Effector memory CD8-positive, alpha-beta T cell (primary cell): ENCODE data around the gene DAG1.

Experiments used
- ATAC-seq: fragments of 150-1000 bp; cut with Tn5 transposase; replicated peaks from 2 replicates; pipeline ENCODE4 v1.10.0; 2021; ENCODE audit warnings: mild to moderate bottlenecking, moderate library complexity
- DNase-seq, 3 experiments: peaks; one replicate each; pipeline ENCODE4 v3.0.0; 2021
- H3K27ac Mint-ChIP-seq, 2 donors: one replicate each; pipeline ENCODE4 v1.8.0; 2022; ENCODE audit warnings: mild to moderate bottlenecking in 2 of 2, mixed read lengths in 2 of 2, moderate library complexity in 2 of 2
- H3K27me3 Mint-ChIP-seq, 2 donors: one replicate each; pipeline ENCODE4 v1.8.0; 2022; ENCODE audit warnings: mixed read lengths in 2 of 2
- H3K36me3 Mint-ChIP-seq: one replicate; pipeline ENCODE4 v1.8.0; 2022; ENCODE audit warnings: mild to moderate bottlenecking, moderate library complexity, mixed read lengths; ENCODE audit not compliant: insufficient read depth
- H3K4me1 Mint-ChIP-seq, 2 donors: one replicate each; pipeline ENCODE4 v1.8.0; 2022; ENCODE audit warnings: low read depth in 2 of 2, mixed read lengths in 2 of 2
- H3K4me3 Mint-ChIP-seq, 2 donors: one replicate each; pipeline ENCODE4 v1.8.0; 2022; ENCODE audit warnings: mild to moderate bottlenecking in 2 of 2, mixed read lengths in 2 of 2, moderate library complexity in 2 of 2
- H3K9me3 Mint-ChIP-seq, 2 donors: one replicate each; pipeline ENCODE4 v1.8.0; 2022; ENCODE audit warnings: mixed read lengths in 2 of 2

DAG1 gene

DNA sequence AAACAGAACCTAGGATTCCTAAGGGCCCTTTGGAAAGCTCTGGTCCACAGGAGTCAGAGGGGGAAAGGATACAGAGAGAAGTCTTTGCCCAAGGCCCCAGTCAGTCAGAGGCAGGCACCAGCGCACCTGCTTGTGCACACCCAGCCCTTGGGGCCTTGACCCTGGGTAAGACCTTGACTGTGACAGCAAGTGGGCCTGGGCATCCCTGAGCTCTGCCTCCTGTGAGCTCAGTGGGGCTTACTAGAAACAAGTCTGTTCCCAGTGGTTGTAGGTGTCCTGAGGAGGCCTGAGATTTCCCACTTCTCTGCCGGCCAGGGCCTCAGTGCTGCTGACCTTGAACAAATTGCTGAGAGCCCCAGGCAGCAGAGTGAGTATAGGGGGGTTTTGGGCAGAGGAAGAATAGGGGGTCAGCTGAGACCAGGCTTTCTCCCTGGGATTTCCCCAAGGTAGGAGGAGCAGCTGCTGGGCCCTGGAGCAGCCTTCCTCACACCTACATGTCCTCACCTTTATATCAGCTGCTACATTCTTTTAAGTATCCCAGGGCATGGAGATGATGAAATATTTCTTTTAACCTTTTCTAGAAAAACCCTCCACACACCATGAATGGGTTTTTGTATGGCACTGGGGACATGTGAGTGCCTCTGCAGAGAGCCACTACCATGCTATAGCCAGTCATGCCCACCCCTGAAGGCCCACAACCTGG is 9.7 kb upstream of the DAG1 start:
- H3K27ac Mint-ChIP-seq = no peak overlapping the region
- H3K27me3 Mint-ChIP-seq = no peaks in the 10 kb centered on the region
- peaks cover 3% of the 10 kb centered on the region for H3K36me3 Mint-ChIP-seq
- no peaks in the 10 kb centered on the region for H3K4me1 Mint-ChIP-seq
- no peak for DNase-seq
- no peaks in the 10 kb centered on the region for H3K9me3 Mint-ChIP-seq
- no peak for ATAC-seq
- no peak overlapping the region for H3K4me3 Mint-ChIP-seq

GRCh38 chr3:49460956-49461355 is 9.1 kb upstream of the DAG1 start:
- no peaks in the 10 kb centered on the region for H3K4me1 Mint-ChIP-seq
- H3K9me3 Mint-ChIP-seq = no peaks in the 10 kb centered on the region

DNA sequence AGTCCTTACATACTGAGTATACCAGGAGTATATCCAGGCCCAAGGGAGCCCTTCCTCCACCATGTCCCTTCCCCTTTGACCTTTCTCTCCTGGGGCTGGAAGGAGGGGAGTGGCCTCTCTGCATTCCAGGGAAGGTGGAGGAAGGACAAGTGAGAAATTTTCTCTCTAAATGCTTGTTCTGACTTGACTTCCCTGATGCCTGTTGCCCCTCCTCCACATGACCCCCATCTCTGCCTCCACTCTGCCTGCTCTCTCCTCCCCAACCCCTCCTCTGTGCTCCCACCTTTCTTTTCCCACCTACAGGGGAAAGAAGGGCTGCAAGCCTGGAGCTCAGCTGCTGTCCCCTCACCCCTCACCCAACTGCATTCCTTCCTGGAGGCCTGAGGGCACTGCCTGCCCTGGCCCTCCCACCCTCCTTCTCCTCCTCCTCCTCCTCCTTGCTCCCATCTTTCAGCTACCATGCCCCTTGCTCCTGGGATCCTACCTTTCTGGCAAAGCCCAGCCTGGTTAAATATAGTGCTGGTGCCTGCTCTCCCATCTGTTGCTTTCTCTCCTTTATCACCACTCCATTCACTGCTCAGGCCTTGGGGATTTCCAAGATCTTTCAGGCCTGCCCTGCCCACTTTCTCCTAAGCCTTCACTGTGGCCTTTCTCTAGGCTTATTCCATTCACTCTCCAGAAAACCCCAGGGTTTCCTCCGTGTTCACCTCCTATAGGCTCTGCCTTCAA is 8.5 kb upstream of the DAG1 start:
- H3K27me3 Mint-ChIP-seq = no peaks in the 10 kb centered on the region
- ATAC-seq (no peak), DNase-seq (no peak)
- H3K36me3 Mint-ChIP-seq = peaks cover 3% of the 10 kb centered on the region
- H3K4me3 Mint-ChIP-seq = no peak overlapping the region
- H3K27ac Mint-ChIP-seq = peak overlapping the region in 1 of 2 donors; percentile 45
- no peaks in the 10 kb centered on the region for H3K9me3 Mint-ChIP-seq
- H3K4me1 Mint-ChIP-seq = no peaks in the 10 kb centered on the region

More at GRCh38 chr3:49460956-49461355, 9.1 kb upstream of the DAG1 start:
- ATAC-seq (no peak), DNase-seq (no peak)
- Mint-ChIP-seq H3K27ac (no peak overlapping the region), H3K36me3 (peaks cover 3% of the 10 kb centered on the region), H3K4me3 (no peak overlapping the region), H3K27me3 (no peaks in the 10 kb centered on the region)

DNA sequence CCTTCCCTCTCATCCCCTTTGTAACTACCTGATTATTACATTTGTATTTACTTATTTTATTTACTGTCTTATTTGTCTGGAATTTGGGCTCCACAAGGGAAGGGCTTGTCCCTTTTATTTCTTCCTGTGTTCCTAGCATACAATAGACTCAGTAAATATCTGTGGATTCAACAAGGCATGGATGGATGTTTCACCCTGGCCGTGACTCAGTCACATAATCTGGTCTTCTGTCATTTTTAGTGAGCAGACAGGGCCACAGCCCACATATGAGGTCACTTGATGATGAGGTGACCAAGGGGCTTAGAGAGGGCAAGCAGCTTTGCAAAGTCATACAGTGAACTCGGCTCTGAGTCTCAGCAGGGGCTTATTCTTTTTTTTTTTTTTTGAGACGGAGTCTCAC is 7.8 kb upstream of the DAG1 start:
- H3K27me3 Mint-ChIP-seq = no peaks in the 10 kb centered on the region

GRCh38 chr3:49465270-49466034 is 4.6 kb upstream of the DAG1 start:
- Mint-ChIP-seq H3K27me3 (no peaks in the 10 kb centered on the region), H3K27ac (peak overlapping the region in 1 of 2 donors; percentile 51)
- DNase-seq = no peak

More for the DNA sequence above, 7.8 kb upstream of the DAG1 start:
- ATAC-seq (no peak), DNase-seq (no peak)
- H3K36me3 Mint-ChIP-seq = peaks cover 3% of the 10 kb centered on the region
- no peak overlapping the region for H3K4me3 Mint-ChIP-seq
- H3K9me3 Mint-ChIP-seq = no peaks in the 10 kb centered on the region
- H3K4me1 Mint-ChIP-seq = no peaks in the 10 kb centered on the region
- H3K27ac Mint-ChIP-seq = peak overlapping the region in 1 of 2 donors; percentile 45

DNA sequence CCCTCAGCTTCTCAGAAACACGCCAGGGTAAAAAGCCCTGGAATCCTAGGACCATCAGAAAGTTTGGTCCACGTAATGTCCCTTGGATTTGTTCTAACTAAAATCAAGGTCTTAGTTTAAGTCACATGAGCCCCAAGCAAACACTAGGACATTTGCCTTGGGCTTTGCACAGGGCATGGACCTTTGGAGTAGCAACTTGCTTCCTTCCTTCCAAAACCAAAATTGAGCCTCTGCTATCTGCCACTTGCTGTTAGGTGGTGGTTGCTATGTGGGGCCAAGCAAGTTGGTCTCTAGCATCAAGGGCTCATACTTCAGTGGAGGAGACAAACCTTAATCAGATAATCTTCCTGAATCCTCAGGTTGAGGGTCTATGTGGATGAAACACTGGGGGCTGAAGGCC is 4.0 kb upstream of the DAG1 start:
- Mint-ChIP-seq H3K27me3 (no peaks in the 10 kb centered on the region), H3K4me3 (no peak overlapping the region), H3K9me3 (no peaks in the 10 kb centered on the region), H3K27ac (no peak overlapping the region), H3K36me3 (peaks cover 4% of the 10 kb centered on the region), H3K4me1 (peaks cover 10 to 13% of the 10 kb centered on the region in 2 donors)
- DNase-seq (no peak), ATAC-seq (no peak)

More at GRCh38 chr3:49465270-49466034, 4.6 kb upstream of the DAG1 start:
- no peaks in the 10 kb centered on the region for H3K9me3 Mint-ChIP-seq
- ATAC-seq = no peak
- peaks cover 6 to 10% of the 10 kb centered on the region in 2 donors for H3K4me1 Mint-ChIP-seq
- peaks cover 3% of the 10 kb centered on the region for H3K36me3 Mint-ChIP-seq
- no peak overlapping the region for H3K4me3 Mint-ChIP-seq

DNA sequence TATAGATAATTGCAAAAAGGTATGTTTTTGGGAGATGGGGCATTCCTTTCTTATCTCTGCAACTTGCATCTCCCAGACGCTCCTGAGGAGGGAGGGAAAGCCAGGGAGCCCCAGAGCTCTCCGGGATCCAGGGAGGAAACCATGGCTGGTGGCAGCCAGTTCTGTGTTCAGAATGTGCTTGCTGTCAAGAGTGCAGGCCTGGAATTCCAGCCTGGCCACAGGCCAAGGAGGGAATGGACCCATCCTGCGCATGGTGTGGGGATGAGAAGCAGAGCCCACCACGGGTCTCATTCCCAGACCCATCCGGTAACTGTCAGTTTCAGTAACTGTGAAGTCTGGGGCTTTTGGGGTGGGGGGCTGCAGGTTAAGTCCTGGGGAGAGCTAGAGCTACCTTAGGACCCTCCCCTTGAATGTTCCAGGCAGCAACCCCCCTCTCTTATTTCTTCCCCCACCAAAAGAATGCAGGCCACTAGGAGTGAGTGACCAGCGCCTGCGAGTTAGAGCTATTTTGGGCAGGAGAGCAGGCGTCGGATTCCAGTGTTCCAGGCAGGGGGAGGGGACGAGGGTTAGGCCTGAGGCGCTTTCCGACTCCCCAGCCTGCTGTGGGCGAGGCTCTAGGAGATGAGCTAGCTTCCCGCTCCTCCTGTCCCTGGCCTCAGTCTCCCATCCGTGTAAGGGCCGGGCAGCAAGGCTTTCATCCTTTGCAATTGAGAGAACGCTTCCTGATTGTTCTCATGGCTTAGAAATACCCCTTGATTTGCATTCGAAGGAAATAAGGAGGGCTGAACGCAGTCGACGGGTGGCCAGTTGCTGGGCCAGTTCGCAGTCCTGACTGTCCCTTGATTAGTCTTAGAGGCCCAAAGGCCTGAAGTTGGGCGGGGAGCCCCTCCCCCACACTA is 781 bp upstream of the DAG1 start:
- H3K4me1 Mint-ChIP-seq = peaks cover 21 to 24% of the 10 kb centered on the region in 2 donors
- peak overlapping the region; percentile 77 to 91 for H3K27ac Mint-ChIP-seq
- peaks cover 10% of the 10 kb centered on the region for H3K36me3 Mint-ChIP-seq
- H3K4me3 Mint-ChIP-seq = peak overlapping the region; percentile 88 to 91
- ATAC-seq (no peak), DNase-seq (no peak)
- H3K9me3 Mint-ChIP-seq = no peaks in the 10 kb centered on the region
- no peaks in the 10 kb centered on the region for H3K27me3 Mint-ChIP-seq

- Mint-ChIP-seq H3K27me3 (no peaks in the 10 kb centered on the region), H3K4me1 (peaks cover 21 to 24% of the 10 kb centered on the region in 2 donors), H3K36me3 (peaks cover 10% of the 10 kb centered on the region), H3K27ac (peak overlapping the region; percentile 77 to 91), H3K4me3 (peak overlapping the region; percentile 80 to 88), H3K9me3 (no peaks in the 10 kb centered on the region)
- no peak for DNase-seq
- peak; percentile 31 for ATAC-seq
These were observed 800 bp downstream of the DAG1 start for GRCh38 chr3:49470714-49471420.

- peaks cover 28 to 29% of the 10 kb centered on the region in 2 donors for H3K4me1 Mint-ChIP-seq
- no peaks in the 10 kb centered on the region for H3K9me3 Mint-ChIP-seq
- peaks cover 15% of the 10 kb centered on the region for H3K36me3 Mint-ChIP-seq
- peak overlapping the region; percentile 77 to 91 for H3K27ac Mint-ChIP-seq
- H3K4me3 Mint-ChIP-seq = no peak overlapping the region
- DNase-seq = no peak
- no peak for ATAC-seq
- H3K27me3 Mint-ChIP-seq = no peaks in the 10 kb centered on the region
These were observed 1.9 kb downstream of the DAG1 start for GRCh38 chr3:49471856-49472495.

GRCh38 chr3:49476563-49476962 is 6.5 kb downstream of the DAG1 start:
- H3K4me1 Mint-ChIP-seq = peaks cover 14 to 22% of the 10 kb centered on the region in 2 donors
- H3K27me3 Mint-ChIP-seq = no peaks in the 10 kb centered on the region
- ATAC-seq (peak; percentile 48), DNase-seq (no peak)
- peaks cover 36% of the 10 kb centered on the region for H3K36me3 Mint-ChIP-seq
- no peak overlapping the region for H3K27ac Mint-ChIP-seq
- H3K9me3 Mint-ChIP-seq = no peaks in the 10 kb centered on the region
- H3K4me3 Mint-ChIP-seq = no peak overlapping the region

GRCh38 chr3:49482766-49483165 is 12.7 kb downstream of the DAG1 start:
- H3K27me3 Mint-ChIP-seq = no peaks in the 10 kb centered on the region
- no peaks in the 10 kb centered on the region for H3K9me3 Mint-ChIP-seq
- no peak for ATAC-seq
- DNase-seq = no peak
- H3K4me3 Mint-ChIP-seq = no peak overlapping the region
- H3K36me3 Mint-ChIP-seq = peaks cover 26% of the 10 kb centered on the region
- H3K4me1 Mint-ChIP-seq = peaks cover 0 to 7% of the 10 kb centered on the region in 2 donors
- H3K27ac Mint-ChIP-seq = peak overlapping the region in 1 of 2 donors; percentile 56

- Mint-ChIP-seq H3K36me3 (peaks cover 32% of the 10 kb centered on the region), H3K27ac (no peak overlapping the region), H3K27me3 (no peaks in the 10 kb centered on the region), H3K4me1 (peaks cover 2 to 11% of the 10 kb centered on the region in 2 donors), H3K9me3 (no peaks in the 10 kb centered on the region), H3K4me3 (no peak overlapping the region)
- no peak for ATAC-seq
- no peak for DNase-seq
These were observed 14.4 kb downstream of the DAG1 start for GRCh38 chr3:49484471-49484870.
